H9 (cell line): Measurements from ENCODE around the gene KRT12. TPM values are rescaled to one million over a fixed set of nuclear protein-coding genes. Genes with fewer than 3 reads are reported as not detected.

Experiments used
- DNase-seq: peaks from one replicate; pipeline ENCODE4 v3.0.0-alpha.2; 2017
- H2AFZ ChIP-seq: one replicate; pipeline ENCODE4 v1.6.1; 2013; ENCODE audit warnings: mild to moderate bottlenecking, low read length, control low read depth, moderate library complexity
- H2AK5ac ChIP-seq: 2 replicates; pipeline ENCODE4 v1.6.1; 2013; ENCODE audit warnings: low read length, control low read depth, mixed read lengths; ENCODE audit not compliant: insufficient read length
- H2BK120ac ChIP-seq: one replicate; pipeline ENCODE4 v1.6.1; 2013; ENCODE audit warnings: low read depth, mild to moderate bottlenecking, low read length, control low read depth, inconsistent platforms; ENCODE audit not compliant: poor library complexity, severe bottlenecking
- H2BK12ac ChIP-seq: 2 replicates; pipeline ENCODE4 v1.6.1; 2013; ENCODE audit warnings: low read length, control low read depth, mixed read lengths, low read depth; ENCODE audit not compliant: insufficient read length
- H2BK15ac ChIP-seq: 2 replicates; pipeline ENCODE4 v1.6.1; 2013; ENCODE audit warnings: low read depth, low read length, control low read depth
- H2BK20ac ChIP-seq: one replicate; pipeline ENCODE4 v1.6.1; 2013; ENCODE audit warnings: low read depth, mild to moderate bottlenecking, low read length, control low read depth, inconsistent platforms; ENCODE audit not compliant: poor library complexity, severe bottlenecking
- H2BK5ac ChIP-seq: 2 replicates; pipeline ENCODE4 v1.6.1; 2013; ENCODE audit warnings: low read length, control low read depth, mixed read lengths; ENCODE audit not compliant: insufficient read length
- H3K14ac ChIP-seq: 2 replicates; pipeline ENCODE4 v1.6.1; 2013; ENCODE audit warnings: low read length, control low read depth; ENCODE audit not compliant: insufficient read depth
- H3K18ac ChIP-seq: 2 replicates; pipeline ENCODE4 v1.6.1; 2013; ENCODE audit warnings: low read depth, mild to moderate bottlenecking, mixed read lengths, low read length, control low read depth; ENCODE audit not compliant: insufficient read length
- H3K23ac ChIP-seq: 2 replicates; pipeline ENCODE4 v1.6.1; 2013; ENCODE audit warnings: low read length, control low read depth, mixed read lengths, low read depth; ENCODE audit not compliant: insufficient read length
- H3K23me2 ChIP-seq: 2 replicates; pipeline ENCODE4 v1.6.1; 2013; ENCODE audit warnings: low read depth, mild to moderate bottlenecking, mixed read lengths, low read length, control low read depth; ENCODE audit not compliant: insufficient read length, poor library complexity, severe bottlenecking
- H3K27ac ChIP-seq: 2 replicates; pipeline ENCODE4 v1.5.1; 2013; ENCODE audit warnings: low read length, control low read depth, mixed read lengths, low read depth; ENCODE audit not compliant: insufficient read length
- H3K27me3 ChIP-seq: 2 replicates; pipeline ENCODE4 v1.6.1; 2013; ENCODE audit warnings: low read length, control low read depth, inconsistent platforms; ENCODE audit not compliant: insufficient read depth
- H3K4ac ChIP-seq: 2 replicates; pipeline ENCODE4 v1.6.1; 2013; ENCODE audit warnings: low read depth, mild to moderate bottlenecking, control low read depth, inconsistent platforms, low read length, moderate library complexity
- H3K4me1 ChIP-seq: 2 replicates; pipeline ENCODE4 v1.6.1; 2013; ENCODE audit warnings: low read length, control low read depth, inconsistent platforms; ENCODE audit not compliant: insufficient read depth
- H3K4me2 ChIP-seq: 2 replicates; pipeline ENCODE4 v1.6.1; 2013; ENCODE audit warnings: low read length, control low read depth, mixed read lengths; ENCODE audit not compliant: insufficient read length, insufficient read depth
- H3K56ac ChIP-seq: 2 replicates; pipeline ENCODE4 v1.6.1; 2013; ENCODE audit warnings: low read depth, mild to moderate bottlenecking, mixed read lengths, low read length, control low read depth; ENCODE audit not compliant: insufficient read length
- H3K79me1 ChIP-seq: 2 replicates; pipeline ENCODE4 v1.6.1; 2013; ENCODE audit warnings: low read depth, mild to moderate bottlenecking, moderate library complexity, low read length, control low read depth, inconsistent platforms; ENCODE audit not compliant: insufficient read depth, poor library complexity, severe bottlenecking
- H3K79me2 ChIP-seq: 2 replicates; pipeline ENCODE4 v1.6.1; 2013; ENCODE audit warnings: low read length, control low read depth, inconsistent platforms; ENCODE audit not compliant: insufficient read depth
- H3K9ac ChIP-seq: 2 replicates; pipeline ENCODE4 v1.6.1; 2013; ENCODE audit warnings: low read length, control low read depth, mixed read lengths; ENCODE audit not compliant: insufficient read length; ENCODE audit errors: extremely low read depth
- H3K9me3 ChIP-seq: one replicate; pipeline ENCODE4 v1.6.1; 2013; ENCODE audit warnings: low read depth, low read length, inconsistent platforms; ENCODE audit not compliant: control insufficient read depth
- H3T11ph ChIP-seq: one replicate; pipeline ENCODE4 v1.6.1; 2013; ENCODE audit warnings: mild to moderate bottlenecking, low read length, control low read depth, inconsistent platforms
- H4K20me1 ChIP-seq: one replicate; pipeline ENCODE4 v1.6.1; 2013; ENCODE audit not compliant: control insufficient read depth, insufficient read length, insufficient read depth
- H4K5ac ChIP-seq: 2 replicates; pipeline ENCODE4 v1.6.1; 2013; ENCODE audit warnings: low read depth, mild to moderate bottlenecking, mixed read lengths, low read length, control low read depth; ENCODE audit not compliant: insufficient read length
- H4K8ac ChIP-seq: replicated peaks from 2 replicates; pipeline ENCODE4 v1.6.1; 2013; ENCODE audit warnings: low read length, control low read depth, mixed read lengths, low read depth; ENCODE audit not compliant: insufficient read length
- H4K91ac ChIP-seq: 2 replicates; pipeline ENCODE4 v1.6.1; 2013; ENCODE audit warnings: low read depth, mild to moderate bottlenecking, moderate library complexity, mixed read lengths, low read length, control low read depth; ENCODE audit not compliant: insufficient read length
- H3K27ac Mint-ChIP-seq, 3 experiments: 2 replicates in 2 of 3; 3 replicates in 1 of 3; pipeline ENCODE4 v1.8.0; 2020 to 2021; ENCODE audit warnings: mixed read lengths in 3 of 3, mild to moderate bottlenecking in 1 of 3, moderate library complexity in 1 of 3
- H3K27me3 Mint-ChIP-seq: 2 replicates; pipeline ENCODE4 v1.8.0; 2021; ENCODE audit warnings: low read depth, mild to moderate bottlenecking, moderate library complexity, mixed read lengths
- H3K36me3 Mint-ChIP-seq, 3 experiments: 2 replicates in 2 of 3; 3 replicates in 1 of 3; pipeline ENCODE4 v1.8.0; 2020 to 2021; ENCODE audit warnings: low read depth in 3 of 3, mixed read lengths in 3 of 3; ENCODE audit not compliant: insufficient read depth in 1 of 3
- H3K4me1 Mint-ChIP-seq, 2 experiments: 2 replicates each; pipeline ENCODE4 v1.8.0; 2020; ENCODE audit warnings: mixed read lengths in 2 of 2
- H3K4me3 Mint-ChIP-seq, 2 experiments: 2 replicates in 1 of 2; 3 replicates in 1 of 2; pipeline ENCODE4 v1.8.0; 2020 to 2021; ENCODE audit warnings: mild to moderate bottlenecking in 2 of 2, mixed read lengths in 2 of 2, moderate library complexity in 1 of 2
- H3K9me3 Mint-ChIP-seq, 2 experiments: 2 replicates in 1 of 2; 3 replicates in 1 of 2; pipeline ENCODE4 v1.8.0; 2020; ENCODE audit warnings: mild to moderate bottlenecking in 2 of 2, mixed read lengths in 2 of 2, moderate library complexity in 1 of 2
- CTCF ChIP-seq: fragments of 200-600 bp; sonication (generic); conservative IDR thresholded peaks from 3 replicates; pipeline ENCODE4 v1.8.0; 2021; ENCODE audit warnings: antibody characterized with exemption, mild to moderate bottlenecking
- WGBS: extraction: QIAGEN DNeasy Blood & Tissue Kit; methylation state at CpG from one replicate; pipeline ENCODE4 v1.1.7; 2013; ENCODE audit warnings: missing lambda C conversion rate, low lambda C conversion rate, mixed read lengths; ENCODE audit not compliant: insufficient read length; ENCODE audit errors: extremely low coverage; 5-methylcytosine and 5-hydroxymethylcytosine counted together
- total RNA-seq: library from RNA; stranded (reverse); gene quantifications from 2 replicates; pipeline ENCODE4 v1.2.1, GENCODE V29; 2021

The KRT12 gene
- total RNA-seq, 1 experiment from 2014 or later, result not detected

DNA sequence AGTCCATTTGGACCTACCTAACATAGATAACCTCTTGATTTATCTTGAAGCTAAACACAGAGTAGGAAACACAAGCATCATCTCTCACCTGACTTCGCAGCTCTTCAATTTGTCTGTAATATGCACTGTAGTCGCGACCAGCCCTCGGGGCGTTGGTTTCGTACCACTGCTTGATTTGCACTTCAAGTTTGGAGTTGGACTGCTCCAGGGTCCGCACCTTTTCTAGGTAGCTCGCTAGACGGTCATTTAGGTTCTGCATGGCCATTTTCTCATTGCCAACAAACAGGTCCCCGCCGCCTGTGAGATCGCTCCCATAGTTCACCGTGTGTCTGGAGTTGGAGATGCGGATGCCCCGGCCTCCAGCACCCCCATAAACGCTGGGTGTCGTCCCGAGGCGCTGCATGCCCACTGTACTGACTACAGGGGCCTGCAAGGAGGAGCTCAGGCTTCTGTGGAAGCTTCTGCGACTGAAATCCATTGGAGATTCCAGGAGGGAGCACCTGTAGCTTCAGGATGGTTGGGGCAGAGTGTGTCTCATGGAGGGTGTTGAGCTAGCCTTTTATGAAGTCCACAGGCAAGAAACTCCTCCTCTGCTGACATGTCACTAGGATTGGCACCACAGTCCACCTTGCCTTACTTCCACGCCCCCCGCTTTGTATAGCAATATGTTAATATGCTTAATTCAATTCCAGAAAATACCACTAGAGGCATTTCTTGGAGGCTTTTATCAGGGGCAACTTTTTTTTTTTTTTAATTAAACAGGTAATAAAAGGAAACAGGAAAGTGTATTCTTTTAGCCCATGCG, 17.9 kb upstream of the KRT12 start, which contains the start of gene KRT20:
KRT20 (minus strand) TSS at position 535 of the 805 bp plus-strand sequence; CDS start at position 478, 57 bp downstream.
- H3K4ac ChIP-seq, result no peak within 1 kb of the TSS
- no peaks in the 10 kb centered on the region for H3K9me3 ChIP-seq
- no peaks in the 10 kb centered on the region for H4K20me1 ChIP-seq
- no peak within 1 kb of the TSS for H3K27ac Mint-ChIP-seq
- no peaks in the 10 kb centered on the region for H3K4me1 ChIP-seq
- no peaks in the 10 kb centered on the region for H3K4me1 Mint-ChIP-seq
- H2BK20ac ChIP-seq, result no peak within 1 kb of the TSS
- no peak within 1 kb of the TSS for H3K14ac ChIP-seq
- no peak within 1 kb of the TSS for H3K9ac ChIP-seq
- no peak within 1 kb of the TSS for H4K8ac ChIP-seq
- H2BK15ac ChIP-seq, result no peak within 1 kb of the TSS
- H3K27me3 Mint-ChIP-seq, result peaks cover 11% of the 10 kb centered on the region
- H3K36me3 Mint-ChIP-seq, result no peaks in the 10 kb centered on the region
- no peak within 1 kb of the TSS for H3K27ac ChIP-seq
- no peak within 1 kb of the TSS for H2AK5ac ChIP-seq
- no peak within 1 kb of the TSS for H4K91ac ChIP-seq
- H3K79me1 ChIP-seq, result no peaks in the 10 kb centered on the region
- H3K79me2 ChIP-seq, result no peaks in the 10 kb centered on the region
- no peak within 1 kb of the TSS for H2BK120ac ChIP-seq
- no peak within 1 kb of the TSS for H3K56ac ChIP-seq
- no peak within 1 kb of the TSS for H3T11ph ChIP-seq
- no peak within 1 kb of the TSS for H3K18ac ChIP-seq
- no peaks in the 10 kb centered on the region for H3K27me3 ChIP-seq
- no peak within 1 kb of the TSS for H2BK12ac ChIP-seq
- TF ChIP-seq CTCF, result no peak; the same call in 2 of the 3 replicates
- no peak within 1 kb of the TSS for H3K4me3 Mint-ChIP-seq
- no CpG with 5 or more reads among the region's 23 CpGs for WGBS
- no peak within 1 kb of the TSS for H3K23ac ChIP-seq
- no peak for DNase-seq
- H2AFZ ChIP-seq, result no peak within 1 kb of the TSS
- no peak within 1 kb of the TSS for H4K5ac ChIP-seq
- H3K23me2 ChIP-seq, result no peaks in the 10 kb centered on the region
- H3K4me2 ChIP-seq, result no peak within 1 kb of the TSS
- H2BK5ac ChIP-seq, result no peak within 1 kb of the TSS
- no peaks in the 10 kb centered on the region for H3K9me3 Mint-ChIP-seq
